HK-2 (cell line): ENCODE results near the gene GNPTAB.

Experiments
- DNase-seq: peaks from one replicate; pipeline ENCODE4 v3.0.0-alpha.2; 2018; ENCODE audit not compliant: unreplicated experiment

The GNPTAB gene

GRCh38 chr12:101804409-101804808 is 26.4 kb downstream of the GNPTAB start:
- DNase-seq: no peak

GRCh38 chr12:101803978-101804377 is 26.8 kb downstream of the GNPTAB start:
- no peak for DNase-seq

GRCh38 chr12:101802486-101802885 is 28.3 kb downstream of the GNPTAB start:
- DNase-seq: no peak

DNA sequence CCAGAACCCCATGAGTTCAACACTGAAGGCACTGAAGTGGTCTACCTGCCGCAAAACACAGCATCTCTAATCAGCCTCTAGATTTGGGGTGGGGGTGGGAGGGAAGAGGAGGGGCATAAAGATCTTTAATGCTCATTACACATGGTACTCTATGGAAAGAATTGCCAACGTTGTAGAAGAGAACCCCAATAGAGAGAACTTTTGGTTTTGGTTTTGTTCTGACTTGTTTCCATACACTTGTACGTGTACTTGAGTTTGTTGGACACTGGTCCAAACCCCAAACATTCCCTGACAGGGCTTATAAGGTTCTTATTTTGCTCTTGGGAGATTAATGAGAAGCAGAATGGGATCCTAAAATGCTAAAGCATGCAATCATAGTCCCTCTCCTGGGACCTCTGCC is 31.0 kb downstream of the GNPTAB start:
- no peak for DNase-seq

DNA sequence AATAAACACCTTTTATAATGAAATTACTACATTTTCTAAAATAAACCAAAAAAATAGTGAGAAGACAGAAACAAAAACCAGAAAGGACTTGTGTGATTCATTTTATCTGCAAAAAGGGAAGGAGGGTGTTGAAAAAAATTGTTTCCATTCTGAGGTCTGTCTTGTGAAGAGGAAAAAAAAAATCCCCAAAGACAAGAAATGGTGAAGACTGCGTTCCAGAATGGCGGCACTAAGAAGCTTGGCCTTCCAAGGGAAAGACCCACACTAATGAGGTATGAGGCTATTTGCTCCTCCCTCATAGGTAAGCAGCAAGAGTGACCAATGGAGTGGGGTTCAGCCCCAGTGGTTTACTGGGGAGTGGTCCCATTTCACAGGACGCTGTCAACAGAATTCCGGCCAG is 35.0 kb downstream of the GNPTAB start:
- DNase-seq: no peak

DNA sequence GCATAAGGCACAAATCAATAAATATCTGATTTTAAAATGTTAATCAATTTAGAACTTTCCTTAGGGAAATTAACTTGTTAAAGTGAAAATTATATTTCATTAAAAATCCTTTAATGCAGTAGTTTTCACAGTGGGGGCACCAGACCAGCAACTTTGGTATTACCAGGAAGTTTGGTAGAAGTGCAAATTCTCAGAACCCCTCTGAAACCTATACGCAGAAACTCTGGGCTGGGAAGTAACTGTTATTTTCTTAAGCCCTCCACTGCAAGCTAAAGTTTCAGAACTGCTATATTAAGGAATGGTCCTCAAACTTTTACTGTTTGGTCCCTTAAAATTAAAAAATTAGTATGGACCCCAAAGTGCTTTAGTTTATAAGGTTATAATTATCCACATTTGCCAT is 35.7 kb downstream of the GNPTAB start:
- no peak for DNase-seq

- DNase-seq: no peak
Measured at GRCh38 chr12:101794574-101794973, 36.2 kb downstream of the GNPTAB start.

GRCh38 chr12:101793401-101793800 is 37.4 kb downstream of the GNPTAB start:
- no peak for DNase-seq

DNA sequence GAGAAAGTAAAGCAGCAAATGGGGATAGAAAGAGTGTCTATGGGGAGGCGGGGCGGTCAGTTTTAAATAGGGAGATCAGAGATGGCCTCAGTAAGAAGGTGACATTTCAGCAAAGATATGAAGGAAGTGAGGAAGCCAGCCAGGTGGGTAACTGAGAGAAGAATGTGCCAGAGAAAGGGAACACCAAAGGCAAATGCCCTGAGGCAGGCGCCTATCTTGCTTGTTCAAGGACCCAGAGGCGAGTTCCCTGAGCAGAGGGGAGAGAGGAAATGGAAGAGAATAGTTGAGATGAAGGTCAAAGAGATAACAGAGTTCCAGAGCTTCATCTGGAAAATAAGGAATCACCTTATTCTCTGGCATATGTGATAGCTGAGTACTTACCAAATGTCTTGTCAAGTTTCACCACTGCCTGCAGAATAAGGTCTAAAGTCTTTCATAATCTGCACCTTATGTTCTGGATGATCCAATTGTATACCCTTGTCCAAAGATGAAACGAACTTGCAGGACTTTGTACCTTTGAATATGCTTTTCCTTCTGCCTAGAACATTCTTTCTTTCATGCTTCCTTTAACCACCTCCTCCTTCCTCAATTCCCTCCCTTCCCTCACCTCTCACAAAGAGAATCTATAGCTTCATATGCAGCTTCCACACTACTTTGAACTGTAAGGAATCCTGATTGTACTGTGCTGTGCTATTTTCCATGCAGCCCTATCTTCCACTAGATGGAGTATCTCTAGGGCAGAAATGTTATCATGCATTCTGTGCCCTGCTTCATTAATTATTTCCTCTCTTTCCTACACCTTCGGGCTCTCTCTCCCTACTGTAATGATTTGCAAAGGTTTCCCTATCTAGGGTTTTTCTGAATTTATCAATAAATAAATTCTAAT is 38.5 kb downstream of the GNPTAB start:
- DNase-seq: no peak

DNA sequence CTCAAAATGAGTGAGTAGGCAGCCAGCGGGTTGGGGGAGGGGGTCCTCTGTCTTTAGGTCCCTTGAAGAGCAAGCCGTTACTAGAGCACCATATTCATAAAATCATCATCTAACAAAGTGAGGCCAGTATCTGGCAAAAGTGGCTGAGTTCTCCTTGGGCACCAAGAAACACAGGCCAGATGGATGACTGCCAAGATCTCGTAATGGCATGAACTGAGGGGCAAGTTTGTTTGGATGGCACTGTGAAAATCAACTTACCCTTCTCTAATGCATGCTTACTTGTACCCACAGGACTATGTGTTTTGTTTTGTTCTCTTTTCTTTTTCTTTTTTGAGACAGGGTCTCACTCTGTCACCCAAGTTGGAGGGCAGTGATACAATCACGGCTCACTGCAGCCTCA is 41.6 kb downstream of the GNPTAB start:
- no peak for DNase-seq

GRCh38 chr12:101785671-101786070 is 45.1 kb downstream of the GNPTAB start:
- DNase-seq: no peak

- DNase-seq: no peak
Measured at GRCh38 chr12:101784376-101784775, 46.4 kb downstream of the GNPTAB start.

- DNase-seq: no peak
Measured at GRCh38 chr12:101783838-101784237, 46.9 kb downstream of the GNPTAB start.

DNA sequence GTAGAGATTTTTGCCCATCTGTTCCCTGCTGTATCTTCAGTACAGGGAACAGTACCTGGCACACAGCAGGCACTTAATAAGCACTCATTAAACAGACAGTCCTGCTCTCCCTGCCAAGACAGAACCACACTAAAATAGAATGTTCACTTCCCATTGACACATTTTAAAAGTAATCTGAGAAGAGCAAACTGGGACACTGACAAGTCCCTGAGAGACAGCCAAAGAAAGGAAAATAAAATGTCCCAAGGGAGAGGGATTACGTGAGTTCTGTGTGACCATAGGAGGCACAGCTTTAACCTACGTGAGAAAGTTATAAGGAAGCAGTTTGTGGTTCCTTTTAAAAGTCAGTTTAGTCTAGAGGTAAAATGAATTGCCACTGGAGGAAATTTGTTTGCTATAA is 47.6 kb downstream of the GNPTAB start:
- no peak for DNase-seq

GRCh38 chr12:101782273-101782731 is 48.5 kb downstream of the GNPTAB start:
- DNase-seq: no peak

DNA sequence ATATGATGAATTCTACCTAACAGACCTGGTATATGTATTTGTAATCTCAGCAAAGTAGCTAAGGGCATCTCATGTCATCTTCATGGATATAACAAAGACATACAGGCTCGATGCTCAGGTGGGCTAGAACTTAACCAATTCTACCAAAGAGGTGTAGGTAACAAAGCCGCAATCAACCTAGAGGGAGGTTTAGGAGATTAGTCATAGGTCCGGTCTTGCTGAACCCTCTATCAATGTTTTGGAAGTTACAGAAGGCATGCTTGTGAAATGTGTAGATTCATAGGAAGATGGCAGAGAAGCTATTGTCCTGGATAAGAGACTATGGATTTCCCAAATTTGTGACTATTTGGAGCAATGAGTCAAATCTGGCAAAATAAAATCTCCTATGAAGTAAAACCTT is 48.9 kb downstream of the GNPTAB start:
- DNase-seq: no peak

DNA sequence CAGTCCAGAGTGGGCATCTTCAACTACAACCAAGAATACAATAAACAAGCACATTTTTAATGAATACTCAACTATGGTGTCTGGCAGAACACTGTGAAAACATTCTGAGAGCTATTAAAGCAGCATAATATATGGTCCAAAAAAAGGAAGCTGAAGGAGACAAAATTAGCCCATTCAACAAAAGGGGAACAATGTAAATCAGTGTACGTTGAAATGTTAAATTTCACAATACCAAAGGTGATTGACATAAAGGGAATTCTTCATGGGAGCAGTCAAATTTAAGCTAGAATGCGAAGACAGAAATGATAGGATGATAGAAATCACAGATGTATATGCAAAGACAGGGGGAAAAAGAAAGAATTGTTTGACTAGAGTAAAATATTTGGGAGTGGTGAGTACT is 50.2 kb downstream of the GNPTAB start:
- DNase-seq: no peak

- DNase-seq: no peak
Measured at GRCh38 chr12:101779626-101780025, 51.1 kb downstream of the GNPTAB start.

DNA sequence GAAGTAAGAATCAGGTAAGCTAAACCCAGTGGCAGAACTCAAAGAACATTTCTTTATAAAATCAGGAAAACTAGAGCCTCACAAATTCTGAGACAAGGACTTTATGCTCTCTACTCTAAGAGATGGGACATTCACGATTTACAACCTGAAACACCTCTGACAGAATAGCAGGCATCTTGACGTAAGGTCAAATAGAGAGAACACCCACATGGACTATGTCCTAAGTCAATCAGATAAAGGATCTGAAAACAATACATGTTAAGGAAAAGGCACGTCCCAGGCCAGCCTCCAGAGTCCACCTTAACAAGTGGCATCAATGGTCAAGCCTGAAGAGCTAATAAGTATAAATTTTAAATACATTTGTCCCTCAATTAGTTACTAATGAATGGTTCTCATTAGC is 51.6 kb downstream of the GNPTAB start:
- DNase-seq: no peak

- no peak for DNase-seq
Measured at GRCh38 chr12:101777978-101778377, 52.8 kb downstream of the GNPTAB start.

DNA sequence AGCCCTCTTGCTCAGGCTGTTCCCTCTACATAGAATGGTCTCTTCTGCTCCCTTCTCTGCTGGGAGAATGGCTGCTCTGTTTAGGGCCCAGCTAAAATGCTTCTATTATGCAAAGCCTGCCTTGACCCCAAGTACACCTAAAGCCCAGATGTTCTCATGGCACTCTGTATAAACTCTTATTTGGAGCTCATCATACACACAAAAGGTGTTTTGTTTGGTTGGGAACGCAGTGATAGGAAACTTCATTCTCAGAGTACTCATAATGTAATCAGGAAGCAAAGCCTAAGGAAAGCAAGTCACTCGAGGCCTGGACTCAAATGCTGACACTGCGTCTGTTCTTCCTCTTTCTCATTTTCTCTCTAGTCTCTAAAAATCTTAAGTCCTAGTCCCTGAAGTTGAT is 53.3 kb downstream of the GNPTAB start:
- DNase-seq: no peak

GRCh38 chr12:101775816-101776215 is 54.9 kb downstream of the GNPTAB start:
- DNase-seq: no peak

- peak; percentile 45 for DNase-seq
Measured at GRCh38 chr12:101773650-101774162, 57.1 kb downstream of the GNPTAB start.
